ENCODE measurements around the gene CALML6.

DNA sequence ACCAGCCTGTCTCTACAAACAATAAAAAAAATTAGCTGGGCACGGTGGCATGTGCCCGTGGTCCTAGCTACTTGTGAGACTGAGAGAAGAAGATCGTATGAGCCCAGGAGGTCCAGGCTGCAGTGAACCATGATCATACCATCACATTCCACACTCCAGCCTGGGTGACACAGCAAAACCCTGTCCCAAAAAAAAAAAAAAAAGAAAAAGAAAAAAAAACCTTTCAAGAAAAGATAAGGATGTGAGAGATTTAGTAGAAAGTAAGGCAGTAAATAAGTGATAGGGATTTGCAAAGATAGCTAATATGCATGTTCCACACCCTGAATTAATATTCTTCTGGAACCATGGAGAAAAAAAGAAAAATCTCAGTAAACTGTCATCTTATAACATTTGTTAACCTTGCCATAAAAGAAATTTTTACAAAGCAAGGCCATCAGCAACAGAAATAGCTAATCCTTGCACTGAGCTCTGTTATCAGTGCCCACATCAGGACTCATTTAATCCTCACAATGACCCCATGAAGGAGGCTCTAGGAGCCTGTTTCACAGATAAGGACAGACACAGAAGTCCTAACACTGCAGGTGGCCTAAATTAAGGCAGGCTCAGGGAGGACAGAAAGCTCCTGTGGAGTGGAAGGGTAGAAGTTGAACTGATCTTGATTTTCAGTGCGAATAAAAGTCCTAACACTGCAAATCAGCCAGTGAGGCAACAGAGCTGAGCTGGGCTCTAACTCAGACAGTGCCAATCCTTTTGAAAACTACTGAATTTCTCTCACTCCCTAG lies 31.8 kb upstream of the CALML6 start:
- TF ChIP-seq POLR2A (IDR thresholded peaks at IDR 0.05) (no peak), POLR2AphosphoS5 (IDR thresholded peaks at IDR 0.05; ENCODE audit: insufficient read depth in 1 of 2, low read depth in 1 of 2) (no peak)
- TF ChIP-seq, protein P1, sequence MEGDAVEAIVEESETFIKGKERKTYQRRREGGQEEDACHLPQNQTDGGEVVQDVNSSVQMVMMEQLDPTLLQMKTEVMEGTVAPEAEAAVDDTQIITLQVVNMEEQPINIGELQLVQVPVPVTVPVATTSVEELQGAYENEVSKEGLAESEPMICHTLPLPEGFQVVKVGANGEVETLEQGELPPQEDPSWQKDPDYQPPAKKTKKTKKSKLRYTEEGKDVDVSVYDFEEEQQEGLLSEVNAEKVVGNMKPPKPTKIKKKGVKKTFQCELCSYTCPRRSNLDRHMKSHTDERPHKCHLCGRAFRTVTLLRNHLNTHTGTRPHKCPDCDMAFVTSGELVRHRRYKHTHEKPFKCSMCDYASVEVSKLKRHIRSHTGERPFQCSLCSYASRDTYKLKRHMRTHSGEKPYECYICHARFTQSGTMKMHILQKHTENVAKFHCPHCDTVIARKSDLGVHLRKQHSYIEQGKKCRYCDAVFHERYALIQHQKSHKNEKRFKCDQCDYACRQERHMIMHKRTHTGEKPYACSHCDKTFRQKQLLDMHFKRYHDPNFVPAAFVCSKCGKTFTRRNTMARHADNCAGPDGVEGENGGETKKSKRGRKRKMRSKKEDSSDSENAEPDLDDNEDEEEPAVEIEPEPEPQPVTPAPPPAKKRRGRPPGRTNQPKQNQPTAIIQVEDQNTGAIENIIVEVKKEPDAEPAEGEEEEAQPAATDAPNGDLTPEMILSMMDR (IDR thresholded peaks at IDR 0.05) = no peak

Measured in vagina (tissue), 2 donors.